ENCODE results near the gene ADCY9. TPM values are rescaled to one million over a fixed set of nuclear protein-coding genes. Genes with fewer than 3 reads are reported as not detected.

ADCY9 gene
- polyA plus RNA-seq, 1 experiment = 16.0 TPM

DNA sequence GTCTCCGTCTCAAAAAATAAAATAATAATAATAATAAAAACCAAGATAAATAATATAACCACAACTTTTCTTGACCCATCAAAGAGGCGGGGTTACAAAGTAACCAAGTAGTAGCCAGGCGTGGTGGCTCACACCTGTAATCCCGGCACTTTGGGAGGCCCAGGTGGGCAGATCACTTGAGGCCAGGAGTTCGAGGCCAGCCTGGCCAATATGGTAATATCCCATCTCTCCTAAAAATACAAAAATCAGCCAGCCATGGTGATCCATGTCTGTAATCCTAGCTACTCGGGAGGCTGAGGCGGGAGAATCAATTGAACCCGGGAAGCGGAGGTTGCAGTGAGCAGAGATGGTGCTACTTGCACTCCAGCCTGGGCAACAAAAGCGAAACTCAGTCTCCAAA, 45.3 kb downstream of the ADCY9 start:
- no peak overlapping the region for H3K27ac ChIP-seq (ENCODE audit: low read depth, low read length)
- TF ChIP-seq, protein P1, sequence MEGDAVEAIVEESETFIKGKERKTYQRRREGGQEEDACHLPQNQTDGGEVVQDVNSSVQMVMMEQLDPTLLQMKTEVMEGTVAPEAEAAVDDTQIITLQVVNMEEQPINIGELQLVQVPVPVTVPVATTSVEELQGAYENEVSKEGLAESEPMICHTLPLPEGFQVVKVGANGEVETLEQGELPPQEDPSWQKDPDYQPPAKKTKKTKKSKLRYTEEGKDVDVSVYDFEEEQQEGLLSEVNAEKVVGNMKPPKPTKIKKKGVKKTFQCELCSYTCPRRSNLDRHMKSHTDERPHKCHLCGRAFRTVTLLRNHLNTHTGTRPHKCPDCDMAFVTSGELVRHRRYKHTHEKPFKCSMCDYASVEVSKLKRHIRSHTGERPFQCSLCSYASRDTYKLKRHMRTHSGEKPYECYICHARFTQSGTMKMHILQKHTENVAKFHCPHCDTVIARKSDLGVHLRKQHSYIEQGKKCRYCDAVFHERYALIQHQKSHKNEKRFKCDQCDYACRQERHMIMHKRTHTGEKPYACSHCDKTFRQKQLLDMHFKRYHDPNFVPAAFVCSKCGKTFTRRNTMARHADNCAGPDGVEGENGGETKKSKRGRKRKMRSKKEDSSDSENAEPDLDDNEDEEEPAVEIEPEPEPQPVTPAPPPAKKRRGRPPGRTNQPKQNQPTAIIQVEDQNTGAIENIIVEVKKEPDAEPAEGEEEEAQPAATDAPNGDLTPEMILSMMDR (IDR thresholded peaks at IDR 0.05; ENCODE audit: low read depth, low read length) = no peak
- no peaks in the 10 kb centered on the region for H3K27me3 ChIP-seq (ENCODE audit: control insufficient read depth, insufficient read depth, low read length)
- no peak for DNase-seq (ENCODE audit: low read depth, low spot score)
- ChIA-PET CTCF (no interaction called here), POLR2A (no interaction called here)
- H3K4me3 ChIP-seq (ENCODE audit: low read depth, low read length) = no peak overlapping the region
- H3K9me3 ChIP-seq (ENCODE audit: control insufficient read depth, insufficient read depth, low read length) = no peaks in the 10 kb centered on the region

GRCh38 chr16:4067262-4068001, 48.8 kb downstream of the ADCY9 start:
- ChIA-PET CTCF (interaction anchor here (0.5 to 1.3 kb wide), 5 partner anchors 30 to 228 kb away, joined by 3 to 6 read pairs (median 3); no protein-coding TSS in a partner anchor), POLR2A (no interaction called here)
- no peak for DNase-seq (ENCODE audit: low read depth, low spot score)
- Histone ChIP-seq H3K27ac (ENCODE audit: low read depth, low read length) (no peak overlapping the region), H3K27me3 (ENCODE audit: control insufficient read depth, insufficient read depth, low read length) (no peaks in the 10 kb centered on the region), H3K4me3 (ENCODE audit: low read depth, low read length) (no peak overlapping the region), H3K9me3 (ENCODE audit: control insufficient read depth, insufficient read depth, low read length) (0 out of 2 replicates have a peak, but pooled peaks cover 3% of the 10 kb centered on the region)
- TF ChIP-seq, protein P1 (IDR thresholded peaks at IDR 0.05; ENCODE audit: low read depth, low read length) = no peak

DNA sequence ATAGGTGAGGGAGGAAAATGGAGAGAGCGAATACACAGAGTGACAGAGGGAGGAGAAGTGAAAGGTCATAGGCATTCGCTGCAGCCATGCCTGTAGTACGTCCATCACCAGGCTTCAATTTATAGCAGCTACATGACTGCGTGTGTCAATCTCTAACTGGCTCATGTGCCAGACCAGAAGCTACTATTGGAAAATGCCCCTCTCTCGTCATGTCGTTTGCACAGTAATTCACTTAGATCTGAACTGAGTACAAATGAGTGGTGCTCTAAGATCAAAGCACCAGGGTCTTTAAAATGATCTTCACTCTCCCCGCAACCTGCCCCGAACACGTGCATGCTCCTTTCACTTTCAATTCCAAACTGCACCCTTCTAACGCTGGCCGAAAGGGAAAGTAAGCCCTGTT, 51.3 kb downstream of the ADCY9 start:
- POLR2A ChIA-PET = no interaction called here
- CTCF ChIA-PET = no interaction called here
- H3K9me3 ChIP-seq (ENCODE audit: control insufficient read depth, insufficient read depth, low read length) = peaks cover 8% of the 10 kb centered on the region; the same call in 1 of the 2 replicates
- no peak for DNase-seq (ENCODE audit: low read depth, low spot score)
- no peak overlapping the region for H3K4me3 ChIP-seq (ENCODE audit: low read depth, low read length)
- TF ChIP-seq, protein P1 (IDR thresholded peaks at IDR 0.05; ENCODE audit: low read depth, low read length) = no peak
- no peak overlapping the region for H3K27ac ChIP-seq (ENCODE audit: low read depth, low read length)
- H3K27me3 ChIP-seq (ENCODE audit: control insufficient read depth, insufficient read depth, low read length) = no peaks in the 10 kb centered on the region

DNA sequence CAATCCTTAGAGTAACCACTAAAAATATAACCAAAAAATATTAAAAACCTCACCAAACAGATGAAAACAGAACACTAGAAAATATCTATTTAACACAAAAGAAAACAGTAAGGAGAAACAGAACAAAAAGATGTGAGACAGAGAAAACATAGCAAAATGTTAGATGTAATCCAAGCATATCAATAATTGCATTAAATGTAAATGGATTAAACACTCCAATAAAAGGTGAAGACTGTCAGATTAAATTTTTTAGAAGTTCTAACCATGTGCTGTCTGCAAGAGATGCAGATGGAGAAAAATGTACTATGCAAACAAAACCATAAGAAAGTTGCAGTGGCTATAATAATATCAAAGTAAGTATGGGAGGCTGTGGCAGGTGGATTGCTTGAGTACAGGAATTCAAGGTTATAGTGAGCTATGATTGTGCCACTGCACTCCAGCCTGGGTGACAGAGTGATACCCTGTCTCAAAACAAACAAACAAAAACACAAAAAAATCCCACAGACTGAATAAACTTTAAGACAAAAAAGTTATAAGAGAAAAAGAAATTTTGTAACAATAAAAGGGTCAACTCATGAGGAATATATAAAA, 53.9 kb downstream of the ADCY9 start:
- Histone ChIP-seq H3K4me3 (ENCODE audit: low read depth, low read length) (no peak overlapping the region), H3K9me3 (ENCODE audit: control insufficient read depth, insufficient read depth, low read length) (peaks cover 15% of the 10 kb centered on the region), H3K27ac (ENCODE audit: low read depth, low read length) (no peak overlapping the region), H3K27me3 (ENCODE audit: control insufficient read depth, insufficient read depth, low read length) (no peaks in the 10 kb centered on the region)
- DNase-seq (ENCODE audit: low read depth, low spot score) = no peak
- TF ChIP-seq, protein P1 (IDR thresholded peaks at IDR 0.05; ENCODE audit: low read depth, low read length) = no peak
- POLR2A ChIA-PET = no interaction called here
- CTCF ChIA-PET = no interaction called here

DNA sequence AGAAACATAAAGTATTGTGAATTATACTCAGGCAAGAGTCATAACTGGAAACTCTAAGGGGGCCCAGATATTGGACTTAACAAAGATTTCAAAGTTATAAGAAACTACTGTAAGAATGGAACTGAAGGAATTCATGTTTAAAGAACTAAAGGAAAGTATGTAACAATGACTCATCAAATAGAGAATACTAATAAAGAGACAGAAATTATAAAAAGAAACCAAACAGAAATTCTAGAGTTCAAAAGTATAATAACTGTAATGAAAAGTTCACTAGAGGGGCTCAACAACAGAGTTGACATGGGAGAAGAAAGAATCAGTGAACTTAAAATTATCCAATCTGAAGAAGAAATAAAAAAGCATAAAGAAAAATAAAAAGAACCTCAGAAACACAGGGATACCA, 55.4 kb downstream of the ADCY9 start:
- H3K4me3 ChIP-seq (ENCODE audit: low read depth, low read length) = no peak overlapping the region
- H3K27ac ChIP-seq (ENCODE audit: low read depth, low read length) = no peak overlapping the region
- TF ChIP-seq, protein P1 (IDR thresholded peaks at IDR 0.05; ENCODE audit: low read depth, low read length) = no peak
- CTCF ChIA-PET = no interaction called here
- H3K9me3 ChIP-seq (ENCODE audit: control insufficient read depth, insufficient read depth, low read length) = peaks cover 15% of the 10 kb centered on the region
- DNase-seq (ENCODE audit: low read depth, low spot score) = no peak
- POLR2A ChIA-PET = no interaction called here
- H3K27me3 ChIP-seq (ENCODE audit: control insufficient read depth, insufficient read depth, low read length) = no peaks in the 10 kb centered on the region

Data from AG04450 (cell line).